ENCODE measurements around the gene ACSS2.

GRCh38 chr20:34880215-34880850 lies 3.9 kb downstream of the ACSS2 start:
- TF ChIP-seq CTCF (conservative IDR thresholded peaks at IDR 0.05; ENCODE audit: low read depth in 2 of 2) (no peak), POLR2AphosphoS5 (IDR thresholded peaks at IDR 0.05; ENCODE audit: low read depth) (no peak), EZH2 (IDR thresholded peaks at IDR 0.05; ENCODE audit: low read depth, unreplicated experiment) (no peak), ETS1 (IDR thresholded peaks at IDR 0.05) (no peak), ZNF114 (CRISPR knock-in tag; IDR thresholded peaks at IDR 0.05) (no peak), REST (IDR thresholded peaks at IDR 0.05; ENCODE audit: unreplicated experiment) (no peak)

Data from GM23338 (cell line).